Gastroesophageal sphincter (tissue), 4 donors: Measurements from ENCODE around the gene AQP7. TPM values are rescaled to one million over a fixed set of nuclear protein-coding genes. Genes with fewer than 3 reads are reported as not detected.
"Not testable (repeated sequence)": the region's sequence is repeated elsewhere in the genome, so short reads cannot be mapped to it uniquely, and the experiment has no call there.

Experiments
- ATAC-seq: fragments of 150-250 bp; one replicate; pipeline ENCODE4 v1.9.1; 2016; ENCODE audit warnings: mild to moderate bottlenecking, moderate library complexity
- H3K27ac ChIP-seq, 4 donors: fragments of 200-600 bp; sonication (generic) in 3 of 4; 1 replicate in 3 of 4; 2 replicates in 1 of 4; pipeline ENCODE4 v1.5.1; 2016 to 2019
- H3K27me3 ChIP-seq: fragments of 200-600 bp; sonication (generic); one replicate; pipeline ENCODE4 v1.5.1; 2019
- H3K36me3 ChIP-seq, 2 donors: fragments of 200-600 bp; sonication (generic); one replicate each; pipeline ENCODE4 v1.5.1; 2019; ENCODE audit warnings: control low read depth in 1 of 2
- H3K4me1 ChIP-seq, 3 donors: fragments of 200-600 bp; sonication (generic); 1 replicate in 2 of 3; 2 replicates in 1 of 3; pipeline ENCODE4 v1.5.1; 2016 to 2019; ENCODE audit warnings: control low read depth in 2 of 3
- H3K4me3 ChIP-seq, 2 donors: fragments of 200-600 bp; sonication (generic); one replicate each; pipeline ENCODE4 v1.5.1; 2019; ENCODE audit warnings: mild to moderate bottlenecking in 1 of 2, moderate library complexity in 1 of 2
- H3K9me3 ChIP-seq, 3 donors: fragments of 200-600 bp; sonication (generic); one replicate each; pipeline ENCODE4 v1.5.1; 2017 to 2019; ENCODE audit warnings: control low read depth in 2 of 3
- EP300 ChIP-seq: sonication (generic); formaldehyde crosslinking; IDR thresholded peaks from one replicate; pipeline ENCODE4 v1.6.1; 2017; ENCODE audit warnings: antibody characterized with exemption, mild to moderate bottlenecking
- POLR2A ChIP-seq, 2 donors: fragments of 450-650 bp; IDR thresholded peaks; one replicate each; pipeline ENCODE4 v1.6.1; 2017; ENCODE audit warnings: antibody characterized with exemption in 2 of 2, mild to moderate bottlenecking in 2 of 2, moderate library complexity in 1 of 2
- POLR2AphosphoS5 ChIP-seq: sonication (generic); formaldehyde crosslinking; IDR thresholded peaks from one replicate; pipeline ENCODE4 v1.6.1; 2017; ENCODE audit warnings: antibody characterized with exemption
- WGBS, 2 donors: methylation state at CpG; one replicate each; pipeline ENCODE4 v1.1.5; 2018; ENCODE audit warnings: low coverage in 1 of 2; 5-methylcytosine and 5-hydroxymethylcytosine counted together
- total RNA-seq, 4 donors: library from RNA; depleted of rRNA; stranded (reverse); fragments of >200 nt; gene quantifications; one replicate each; pipeline ENCODE4 v1.1.0, GENCODE V29; 2016
- TF ChIP-seq, protein P1 (sequence below), 4 experiments: fragments of 200-600 bp in 2 of 4; fragments of 450-650 bp in 2 of 4; sonication (generic) in 1 of 4; IDR thresholded peaks; one replicate each; pipeline ENCODE4 v1.5.1; 2017 to 2019; ENCODE audit warnings: antibody characterized with exemption in 4 of 4, mild to moderate bottlenecking in 2 of 4, moderate library complexity in 2 of 4

Gene AQP7
- total RNA-seq, 4 donors from 2014 or later = 1.2 to 2.0 (median 1.6) TPM

GRCh38 chr9:33425128-33425533 lies 22.8 kb upstream of the AQP7 start:
- no peak for TF ChIP-seq POLR2A (IDR thresholded peaks at IDR 0.05)
- TF ChIP-seq POLR2AphosphoS5 = no peak
- no peak for TF ChIP-seq EP300
- TF ChIP-seq, protein P1, sequence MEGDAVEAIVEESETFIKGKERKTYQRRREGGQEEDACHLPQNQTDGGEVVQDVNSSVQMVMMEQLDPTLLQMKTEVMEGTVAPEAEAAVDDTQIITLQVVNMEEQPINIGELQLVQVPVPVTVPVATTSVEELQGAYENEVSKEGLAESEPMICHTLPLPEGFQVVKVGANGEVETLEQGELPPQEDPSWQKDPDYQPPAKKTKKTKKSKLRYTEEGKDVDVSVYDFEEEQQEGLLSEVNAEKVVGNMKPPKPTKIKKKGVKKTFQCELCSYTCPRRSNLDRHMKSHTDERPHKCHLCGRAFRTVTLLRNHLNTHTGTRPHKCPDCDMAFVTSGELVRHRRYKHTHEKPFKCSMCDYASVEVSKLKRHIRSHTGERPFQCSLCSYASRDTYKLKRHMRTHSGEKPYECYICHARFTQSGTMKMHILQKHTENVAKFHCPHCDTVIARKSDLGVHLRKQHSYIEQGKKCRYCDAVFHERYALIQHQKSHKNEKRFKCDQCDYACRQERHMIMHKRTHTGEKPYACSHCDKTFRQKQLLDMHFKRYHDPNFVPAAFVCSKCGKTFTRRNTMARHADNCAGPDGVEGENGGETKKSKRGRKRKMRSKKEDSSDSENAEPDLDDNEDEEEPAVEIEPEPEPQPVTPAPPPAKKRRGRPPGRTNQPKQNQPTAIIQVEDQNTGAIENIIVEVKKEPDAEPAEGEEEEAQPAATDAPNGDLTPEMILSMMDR (IDR thresholded peaks at IDR 0.05) = no peak
- H3K9me3 ChIP-seq = no peaks in the 10 kb centered on the region
- H3K27me3 ChIP-seq = no peaks in the 10 kb centered on the region
- no peaks in the 10 kb centered on the region for H3K4me1 ChIP-seq
- ATAC-seq = no peak
- WGBS, 2 donors = 53 to 70% methylated on average over 3 of the region's 4 CpGs
- H3K27ac ChIP-seq = no peak overlapping the region
- no peaks in the 10 kb centered on the region for H3K36me3 ChIP-seq
- H3K4me3 ChIP-seq = no peak overlapping the region

DNA sequence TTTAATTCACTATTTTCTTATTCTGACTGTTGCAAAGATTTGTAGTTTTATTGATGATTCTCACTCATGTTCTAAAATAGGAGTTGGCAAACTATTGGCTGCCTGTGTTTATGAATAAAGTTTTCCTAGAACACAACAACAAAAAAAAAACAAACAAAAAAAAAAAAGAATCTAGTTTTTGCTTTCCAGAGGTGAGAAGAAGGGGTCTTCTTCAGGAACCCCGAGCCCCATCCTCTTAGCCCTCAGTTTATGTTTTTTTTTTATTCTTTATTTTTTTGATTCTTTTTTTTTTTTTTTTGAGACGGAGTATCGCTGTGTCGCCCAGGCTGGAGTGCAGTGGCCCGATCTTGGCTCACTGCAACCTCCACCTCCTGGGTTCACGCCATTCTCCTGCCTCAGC lies 22.1 kb upstream of the AQP7 start:
- H3K27ac ChIP-seq, H3K27me3 ChIP-seq, ATAC-seq, H3K4me1 ChIP-seq, H3K4me3 ChIP-seq, H3K9me3 ChIP-seq, H3K36me3 ChIP-seq: not testable (repeated sequence)
- WGBS, 2 donors = 100% methylated on average over 1 of the region's 6 CpGs; no CpG with 5 or more reads in 1 of the 2 donors

- no CpG with 5 or more reads among the region's 7 CpGs for WGBS, 2 donors
- H3K4me3 ChIP-seq, ATAC-seq, H3K36me3 ChIP-seq, H3K9me3 ChIP-seq, H3K27ac ChIP-seq, H3K27me3 ChIP-seq, H3K4me1 ChIP-seq: not testable (repeated sequence)
Measured at GRCh38 chr9:33424043-33424442, 21.7 kb upstream of the AQP7 start.

DNA sequence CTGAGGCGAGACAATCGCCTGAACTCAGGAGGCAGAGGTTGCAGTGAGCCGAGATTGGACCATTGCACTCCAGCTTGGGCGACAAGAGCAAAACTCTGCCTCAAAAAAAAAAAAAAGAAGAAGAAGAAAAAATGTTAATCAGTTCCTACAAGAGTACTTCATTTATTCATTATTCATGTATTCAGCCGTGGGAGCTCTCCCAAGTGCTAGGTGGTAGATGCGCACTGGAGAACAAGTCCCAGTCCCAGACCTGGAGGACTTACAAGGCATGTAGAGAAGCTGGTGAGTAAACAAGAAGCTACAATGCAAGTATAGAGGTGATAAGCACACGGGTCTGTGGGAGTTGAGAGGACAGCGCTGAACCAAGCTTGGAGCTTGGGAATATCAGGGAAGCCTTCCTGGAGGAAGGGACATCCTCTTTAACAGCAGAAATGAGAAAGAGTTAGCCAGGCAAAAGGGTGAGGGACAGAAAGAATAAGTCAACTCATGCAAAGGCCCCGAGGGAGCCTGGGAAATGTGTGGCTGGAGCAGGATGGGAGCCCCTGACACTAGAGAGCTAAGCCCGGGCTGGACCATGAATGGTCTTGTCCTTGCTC lies 17.4 kb upstream of the AQP7 start:
- 56 to 67% methylated on average over 4 to 8 of the region's 10 CpGs for WGBS, 2 donors
- Histone ChIP-seq H3K4me1 (peaks cover 0 to 9% (median 0%) of the 10 kb centered on the region in 3 donors), H3K27ac (no peak overlapping the region), H3K36me3 (no peaks in the 10 kb centered on the region), H3K4me3 (no peak overlapping the region), H3K9me3 (no peaks in the 10 kb centered on the region), H3K27me3 (peaks cover 6% of the 10 kb centered on the region)
- no peak for ATAC-seq
- TF ChIP-seq EP300 = no peak
- TF ChIP-seq, protein P1 (IDR thresholded peaks at IDR 0.05) = no peak
- no peak for TF ChIP-seq POLR2AphosphoS5
- TF ChIP-seq POLR2A (IDR thresholded peaks at IDR 0.05) = no peak

- Histone ChIP-seq H3K36me3 (no peaks in the 10 kb centered on the region), H3K27ac (no peak overlapping the region), H3K4me3 (no peak overlapping the region), H3K4me1 (peaks cover 0 to 11% (median 0%) of the 10 kb centered on the region in 3 donors), H3K9me3 (no peaks in the 10 kb centered on the region), H3K27me3 (peaks cover 6% of the 10 kb centered on the region)
- TF ChIP-seq POLR2AphosphoS5 = no peak
- no peak for TF ChIP-seq POLR2A (IDR thresholded peaks at IDR 0.05)
- TF ChIP-seq, protein P1 (IDR thresholded peaks at IDR 0.05) = no peak
- TF ChIP-seq EP300 = no peak
- no peak for ATAC-seq
- WGBS, 2 donors = 93% methylated on average over 3 of the region's 8 CpGs; no CpG with 5 or more reads in 1 of the 2 donors
Measured at GRCh38 chr9:33418090-33418489, 15.7 kb upstream of the AQP7 start.

DNA sequence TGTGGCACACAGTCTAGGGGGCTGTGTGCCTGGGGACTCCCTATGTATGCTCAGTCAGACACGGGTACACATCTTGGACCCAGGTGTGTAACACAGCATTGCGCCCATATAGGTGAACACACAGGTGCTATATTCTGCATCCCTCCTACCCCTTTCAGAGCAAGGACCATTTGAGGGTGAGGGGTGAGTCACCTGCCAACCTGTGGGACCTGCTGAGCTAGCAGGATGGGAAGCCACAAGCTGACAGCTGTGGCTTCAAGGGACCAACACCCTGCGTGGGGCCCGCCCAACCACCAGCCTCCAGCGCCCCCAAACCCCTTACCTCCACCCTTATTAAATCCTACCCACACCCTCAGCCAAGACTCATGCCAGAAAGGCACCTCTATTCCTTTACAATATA lies 14.6 kb upstream of the AQP7 start:
- no peak for ATAC-seq
- Histone ChIP-seq H3K4me1 (peaks cover 0 to 11% (median 0%) of the 10 kb centered on the region in 3 donors), H3K27me3 (peaks cover 6% of the 10 kb centered on the region), H3K9me3 (no peaks in the 10 kb centered on the region), H3K4me3 (no peak overlapping the region), H3K27ac (no peak overlapping the region), H3K36me3 (no peaks in the 10 kb centered on the region)
- WGBS, 2 donors = 47% methylated on average over 3 of the region's 5 CpGs; no CpG with 5 or more reads in 1 of the 2 donors
- TF ChIP-seq, protein P1 (IDR thresholded peaks at IDR 0.05) = no peak
- TF ChIP-seq POLR2A (IDR thresholded peaks at IDR 0.05) (no peak), POLR2AphosphoS5 (no peak), EP300 (no peak)
